ENCODE results near the gene KCNA2. TPM values are rescaled to one million over a fixed set of nuclear protein-coding genes. Genes with fewer than 3 reads are reported as not detected.

The KCNA2 gene
- under 1 TPM; 0.34 to 0.46 (median 0.40) TPM for polyA plus RNA-seq (ENCODE audit: insufficient read length in 4 of 4)

- peak; percentile 20 to 37 (median 29) for DNase-seq (ENCODE audit: low read depth in 4 of 4, low spot score in 2 of 4)
Measured at GRCh38 chr1:110605901-110606656, at the start of gene KCNA2. KCNA2 (minus strand) TSS chr1:110606358; CDS start chr1:110604782, 1,576 bp downstream.

- no peak for DNase-seq (ENCODE audit: low read depth in 4 of 4, low spot score in 2 of 4)
Measured at GRCh38 chr1:110650609-110651008, 44.5 kb upstream of the KCNA2 start.

- no peak for DNase-seq (ENCODE audit: low read depth in 4 of 4, low spot score in 2 of 4)
Measured at GRCh38 chr1:110648417-110648816, 42.3 kb upstream of the KCNA2 start.

- no peak for DNase-seq (ENCODE audit: low read depth in 4 of 4, low spot score in 2 of 4)
Measured at GRCh38 chr1:110647254-110647891, 41.2 kb upstream of the KCNA2 start.

- DNase-seq (ENCODE audit: low read depth in 4 of 4, low spot score in 2 of 4): no peak
Measured at GRCh38 chr1:110645821-110646735, 39.9 kb upstream of the KCNA2 start.

GRCh38 chr1:110645211-110645610 lies 39.1 kb upstream of the KCNA2 start:
- peak in 1 of 4 donors; percentile 28 for DNase-seq (ENCODE audit: low read depth in 4 of 4, low spot score in 2 of 4)

GRCh38 chr1:110643879-110644472 lies 37.8 kb upstream of the KCNA2 start:
- no peak for DNase-seq (ENCODE audit: low read depth in 4 of 4, low spot score in 2 of 4)

GRCh38 chr1:110639724-110640386 lies 33.7 kb upstream of the KCNA2 start:
- no peak for DNase-seq (ENCODE audit: low read depth in 4 of 4, low spot score in 2 of 4)

- DNase-seq (ENCODE audit: low read depth in 4 of 4, low spot score in 2 of 4): no peak
Measured at GRCh38 chr1:110638556-110638955, 32.4 kb upstream of the KCNA2 start.

- no peak for DNase-seq (ENCODE audit: low read depth in 4 of 4, low spot score in 2 of 4)
Measured at GRCh38 chr1:110638058-110638457, 31.9 kb upstream of the KCNA2 start.

GRCh38 chr1:110637475-110637874 lies 31.3 kb upstream of the KCNA2 start:
- no peak for DNase-seq (ENCODE audit: low read depth in 4 of 4, low spot score in 2 of 4)

- no peak for DNase-seq (ENCODE audit: low read depth in 4 of 4, low spot score in 2 of 4)
Measured at GRCh38 chr1:110636149-110636935, 30.2 kb upstream of the KCNA2 start.

GRCh38 chr1:110635434-110635833 lies 29.3 kb upstream of the KCNA2 start:
- no peak for DNase-seq (ENCODE audit: low read depth in 4 of 4, low spot score in 2 of 4)

- DNase-seq (ENCODE audit: low read depth in 4 of 4, low spot score in 2 of 4): peak in 1 of 4 donors; percentile 40
Measured at GRCh38 chr1:110634455-110635311, 28.5 kb upstream of the KCNA2 start.

- no peak for DNase-seq (ENCODE audit: low read depth in 4 of 4, low spot score in 2 of 4)
Measured at GRCh38 chr1:110634086-110634454, 27.9 kb upstream of the KCNA2 start.

GRCh38 chr1:110633646-110634030 lies 27.5 kb upstream of the KCNA2 start:
- DNase-seq (ENCODE audit: low read depth in 4 of 4, low spot score in 2 of 4): no peak

- DNase-seq (ENCODE audit: low read depth in 4 of 4, low spot score in 2 of 4): no peak
Measured at GRCh38 chr1:110631836-110632620, 25.9 kb upstream of the KCNA2 start.

All from left renal cortex interstitium (tissue), 4 donors.